Heart left ventricle (tissue), 16 donors: ENCODE measurements around the gene EXOC1L. TPM values are rescaled to one million over a fixed set of nuclear protein-coding genes. Genes with fewer than 3 reads are reported as not detected.

Source experiments
- ATAC-seq, 4 donors: fragments of 200-7000 bp; cut with Tn5 transposase; one replicate each; pipeline ENCODE4 v1.9.1; 2020 to 2022; ENCODE audit warnings: moderate library complexity in 4 of 4, mild to moderate bottlenecking in 3 of 4, moderate number of reproducible peaks in 1 of 4
- DNase-seq, 5 donors: peaks; one replicate each; pipeline ENCODE4 v3.0.0-alpha.2; 2020
- H3K27ac ChIP-seq, 12 donors: fragments of 200-600 bp; sonication (generic) in 4 of 12; one replicate each; pipeline versions ENCODE4 v1.5.0 to v1.8.0; 2016 to 2022; ENCODE audit warnings: mild to moderate bottlenecking in 2 of 12
- H3K27me3 ChIP-seq, 9 donors: fragments of 200-600 bp; sonication (generic) in 2 of 9; one replicate each; pipeline versions ENCODE4 v1.5.1 to v1.8.0; 2016 to 2022; ENCODE audit warnings: mild to moderate bottlenecking in 3 of 9
- H3K36me3 ChIP-seq, 9 donors: fragments of 200-600 bp; sonication (generic) in 2 of 9; one replicate each; pipeline versions ENCODE4 v1.5.0 to v1.8.0; 2018 to 2022; ENCODE audit warnings: mild to moderate bottlenecking in 2 of 9
- H3K4me1 ChIP-seq, 12 donors: fragments of 200-600 bp; sonication (generic) in 4 of 12; one replicate each; pipeline versions ENCODE4 v1.5.0 to v1.8.0; 2016 to 2022; ENCODE audit warnings: mild to moderate bottlenecking in 3 of 12
- H3K4me3 ChIP-seq, 12 donors: fragments of 200-600 bp; sonication (generic) in 4 of 12; one replicate each; pipeline versions ENCODE4 v1.5.0 to v1.8.0; 2017 to 2022; ENCODE audit warnings: mild to moderate bottlenecking in 9 of 12, moderate library complexity in 4 of 12
- H3K9me3 ChIP-seq, 12 donors: fragments of 200-600 bp; sonication (generic) in 4 of 12; one replicate each; pipeline versions ENCODE4 v1.5.0 to v1.8.0; 2016 to 2022; ENCODE audit warnings: mild to moderate bottlenecking in 1 of 12
- POLR2A ChIP-seq, 2 donors: fragments of 450-650 bp; IDR thresholded peaks; one replicate each; pipeline ENCODE4 v1.6.1; 2017; ENCODE audit warnings: antibody characterized with exemption in 2 of 2, mild to moderate bottlenecking in 2 of 2, moderate library complexity in 2 of 2
- WGBS, 4 donors: extraction: QIAGEN DNeasy Blood & Tissue Kit in 2 of 4; methylation state at CpG; one replicate each; pipeline versions ENCODE4 v1.1.5 to v1.1.7; 2013 to 2018; 5-methylcytosine and 5-hydroxymethylcytosine counted together
- intact Hi-C, 10 donors: fragments of 100-400 bp; cut with DNase I; formaldehyde crosslinking; loops; one replicate each; pipeline versions ENCODE4 v1.11.1 to v1.14.2; 2022
- polyA plus RNA-seq, 2 donors: library from polyadenylated mRNA; stranded (reverse); fragments of 200-250 nt; gene quantifications; one replicate each; pipeline ENCODE4 v1.2.3, GENCODE V29; 2013
- total RNA-seq, 9 donors: library from RNA; depleted of rRNA in 2 of 9; stranded (reverse); fragments of >200 nt in 2 of 9; fragmentation: NEBNext Ultra II Directional in 3 of 9; extraction: Animal tissue kit (Norgen Biotek cat#: 25700) in 3 of 9; gene quantifications; one replicate each; pipeline versions ENCODE4 v1.1.0 to v1.2.4, GENCODE V29; 2016 to 2023
- TF ChIP-seq, protein P1 (sequence below), 12 donors: fragments of 200-600 bp; sonication (generic) in 4 of 12; IDR thresholded peaks; one replicate each; pipeline versions ENCODE4 v1.5.0 to v1.8.0; 2018 to 2022; ENCODE audit warnings: antibody characterized with exemption in 12 of 12, mild to moderate bottlenecking in 5 of 12
- donor health status: ischemic (EF 13 %, LVEDD 7.1; RV severe dilation, severe dysfunction).
- donor health status: healthy with polysubstance abuse.
- donor health status: DM: no; HTN: yes; CAD: no.
- donor health status: DM: no; HTN: no; CAD: no.
- donor health status: ischemic (EF 25% LVEDD 6.9; RV normal size, moderate dysfunction).
- donor health status: ischemic (EF 25% LVEDD 5.7; RV mildly dilated, moderate dysfunction).
- donor health status: healthy.
- donor health status: DM: yes; HTN: yes; CAD: no.
- donor health status: ischemic (EF 35%, LVEDD 5.7; RV mildly dilated, moderate dysfunction).
- donor health status: nonischemic (EF 11% LVEDD 7.7; RV severe dilation, severe dysfunction).
- donor health status: DM: yes; HTN: yes; CAD: no.
- donor health status: PGD.
- donor health status: ischemic (EF 29% LVEDD 5.4; RV normal size, mild dysfunction).
- donor health status: nonischemic (EF 23%, LVEDD 6.1; RV moderate dilation, normal function).

Gene EXOC1L
- total and polyA plus RNA-seq, 11 donors: not detected

GRCh38 chr4:55830048-55830447, 10.5 kb downstream of the EXOC1L start:
- intact Hi-C loops: no loop called here
- WGBS, 4 donors: 57 to 75% (median 61%) methylated on average over 3 of the region's 3 CpGs
- Histone ChIP-seq H3K9me3 (no peaks in the 10 kb centered on the region), H3K27ac (no peak overlapping the region), H3K36me3 (no peaks in the 10 kb centered on the region), H3K4me3 (no peak overlapping the region), H3K27me3 (peaks cover 0 to 18% (median 0%) of the 10 kb centered on the region in 9 donors), H3K4me1 (no peaks in the 10 kb centered on the region)
- TF ChIP-seq, protein P1, sequence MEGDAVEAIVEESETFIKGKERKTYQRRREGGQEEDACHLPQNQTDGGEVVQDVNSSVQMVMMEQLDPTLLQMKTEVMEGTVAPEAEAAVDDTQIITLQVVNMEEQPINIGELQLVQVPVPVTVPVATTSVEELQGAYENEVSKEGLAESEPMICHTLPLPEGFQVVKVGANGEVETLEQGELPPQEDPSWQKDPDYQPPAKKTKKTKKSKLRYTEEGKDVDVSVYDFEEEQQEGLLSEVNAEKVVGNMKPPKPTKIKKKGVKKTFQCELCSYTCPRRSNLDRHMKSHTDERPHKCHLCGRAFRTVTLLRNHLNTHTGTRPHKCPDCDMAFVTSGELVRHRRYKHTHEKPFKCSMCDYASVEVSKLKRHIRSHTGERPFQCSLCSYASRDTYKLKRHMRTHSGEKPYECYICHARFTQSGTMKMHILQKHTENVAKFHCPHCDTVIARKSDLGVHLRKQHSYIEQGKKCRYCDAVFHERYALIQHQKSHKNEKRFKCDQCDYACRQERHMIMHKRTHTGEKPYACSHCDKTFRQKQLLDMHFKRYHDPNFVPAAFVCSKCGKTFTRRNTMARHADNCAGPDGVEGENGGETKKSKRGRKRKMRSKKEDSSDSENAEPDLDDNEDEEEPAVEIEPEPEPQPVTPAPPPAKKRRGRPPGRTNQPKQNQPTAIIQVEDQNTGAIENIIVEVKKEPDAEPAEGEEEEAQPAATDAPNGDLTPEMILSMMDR (IDR thresholded peaks at IDR 0.05): no peak
- TF ChIP-seq POLR2A (IDR thresholded peaks at IDR 0.05): no peak
- DNase-seq (no peak), ATAC-seq (no peak)

GRCh38 chr4:55830716-55831115, 11.1 kb downstream of the EXOC1L start:
- intact Hi-C loops: no loop called here
- WGBS, 4 donors: 57 to 69% (median 66%) methylated on average over 4 of the region's 4 CpGs
- ATAC-seq (no peak), DNase-seq (no peak)
- Histone ChIP-seq H3K27ac (no peak overlapping the region), H3K4me3 (no peak overlapping the region), H3K36me3 (no peaks in the 10 kb centered on the region), H3K9me3 (no peaks in the 10 kb centered on the region), H3K27me3 (peaks cover 0 to 18% (median 0%) of the 10 kb centered on the region in 9 donors), H3K4me1 (no peaks in the 10 kb centered on the region)
- no peak for TF ChIP-seq POLR2A (IDR thresholded peaks at IDR 0.05)
- TF ChIP-seq, protein P1 (IDR thresholded peaks at IDR 0.05): no peak

DNA sequence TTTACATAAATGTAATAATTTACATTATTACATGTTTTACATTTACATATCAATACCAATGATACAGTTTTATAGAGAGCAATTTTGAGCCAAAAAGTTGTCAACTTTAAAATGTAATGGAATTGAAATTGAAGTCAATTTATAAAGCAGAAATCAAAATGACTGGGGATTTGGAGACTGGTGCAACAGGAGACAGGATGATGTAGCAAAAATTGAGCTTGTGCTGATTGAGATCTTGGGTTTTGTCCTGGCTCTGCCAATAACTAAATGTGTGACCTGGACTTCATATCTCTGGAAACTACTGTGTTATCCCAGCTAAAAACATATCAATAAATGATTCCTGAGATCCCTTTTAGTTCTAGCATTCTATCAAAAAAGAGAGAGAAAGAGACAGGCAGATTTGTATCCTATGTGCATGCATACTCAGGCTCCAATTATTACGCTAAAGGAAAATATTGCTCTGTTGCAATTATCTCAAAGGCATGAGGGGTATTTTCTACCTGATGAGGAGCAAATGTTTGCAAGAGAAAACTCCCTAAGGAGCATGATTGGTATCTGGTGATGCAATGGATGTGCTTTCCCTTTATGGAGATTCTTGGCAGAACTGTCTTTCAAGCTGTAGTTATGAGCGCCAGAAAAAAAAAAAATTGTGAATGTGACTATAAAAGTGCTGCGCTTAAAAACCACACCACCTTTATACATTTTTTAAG, 14.7 kb downstream of the EXOC1L start:
- Histone ChIP-seq H3K4me3 (no peak overlapping the region), H3K4me1 (no peaks in the 10 kb centered on the region), H3K27ac (no peak overlapping the region), H3K9me3 (peaks cover 0 to 13% (median 2%) of the 10 kb centered on the region in 12 donors), H3K36me3 (no peaks in the 10 kb centered on the region), H3K27me3 (peaks cover 0 to 13% (median 3%) of the 10 kb centered on the region in 9 donors)
- DNase-seq (no peak), ATAC-seq (no peak)
- WGBS, 4 donors: 85 to 96% (median 94%) methylated on average over 3 of the region's 3 CpGs
- intact Hi-C loops: no loop called here
- TF ChIP-seq, protein P1 (IDR thresholded peaks at IDR 0.05): no peak
- no peak for TF ChIP-seq POLR2A (IDR thresholded peaks at IDR 0.05)

DNA sequence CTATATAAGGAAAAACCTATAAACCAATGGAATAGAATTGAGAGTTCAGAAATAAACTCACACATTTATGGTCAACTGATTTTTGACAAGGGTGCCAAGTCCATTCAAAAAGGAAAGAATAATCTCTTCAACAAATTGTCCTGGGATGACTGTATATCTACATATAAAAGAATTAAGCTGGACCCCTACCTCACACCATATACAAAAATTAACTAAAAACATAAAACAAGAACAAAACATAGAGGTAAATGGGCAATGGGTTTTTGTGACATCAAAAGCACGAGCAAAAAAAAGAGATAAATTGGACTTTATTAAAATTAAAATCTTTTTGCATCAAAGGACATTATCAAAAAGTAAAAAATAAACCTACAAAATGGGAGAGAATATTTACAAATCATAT, 18.3 kb downstream of the EXOC1L start:
- 50 to 79% (median 60%) methylated on average over 1 of the region's 1 CpG for WGBS, 4 donors
- intact Hi-C loops: no loop called here
- H3K4me3 ChIP-seq: no peak overlapping the region
- ATAC-seq (no peak), DNase-seq (no peak)
- H3K36me3 ChIP-seq: no peaks in the 10 kb centered on the region
- H3K27me3 ChIP-seq: peaks cover 0 to 20% (median 0%) of the 10 kb centered on the region in 9 donors
- H3K27ac ChIP-seq: no peak overlapping the region
- no peaks in the 10 kb centered on the region for H3K4me1 ChIP-seq
- H3K9me3 ChIP-seq: peaks cover 0 to 13% (median 2%) of the 10 kb centered on the region in 12 donors
- TF ChIP-seq POLR2A (IDR thresholded peaks at IDR 0.05): no peak
- TF ChIP-seq, protein P1 (IDR thresholded peaks at IDR 0.05): no peak
